ENCODE measurements around the gene BRD9.

- TF ChIP-seq CTCF (IDR thresholded peaks at IDR 0.05) = no peak
- TF ChIP-seq POLR2AphosphoS5 (IDR thresholded peaks at IDR 0.05) = no peak
- TF ChIP-seq POLR2A (IDR thresholded peaks at IDR 0.05) = no peak
- no peak for TF ChIP-seq EP300 (IDR thresholded peaks at IDR 0.05)
These were observed 14.5 kb downstream of the BRD9 start for GRCh38 chr5:878125-878524.
